Right forelimb (tissue), 1 donor: ENCODE data around the gene CHRNB1.

Source experiments
- DNase-seq: peaks from one replicate; pipeline ENCODE4 v3.0.0-alpha.2; 2018

Gene CHRNB1

GRCh38 chr17:7438656-7439460 lies 6.0 kb upstream of the CHRNB1 start:
- no peak for DNase-seq

GRCh38 chr17:7439462-7440112 lies 5.3 kb upstream of the CHRNB1 start, which contains the start of gene FGF11:
TSS of gene FGF11 (plus strand) at chr17:7439512. CDS start at chr17:7439621, 109 bp downstream.
- DNase-seq = no peak

GRCh38 chr17:7440113-7440833 lies 4.6 kb upstream of the CHRNB1 start:
- DNase-seq = peak; percentile 77

- peak; percentile 74 for DNase-seq
These were observed 4.0 kb upstream of the CHRNB1 start for GRCh38 chr17:7440834-7441195.

GRCh38 chr17:7441266-7441665 lies 3.6 kb upstream of the CHRNB1 start:
- no peak for DNase-seq

GRCh38 chr17:7442142-7442541 lies 2.7 kb upstream of the CHRNB1 start:
- no peak for DNase-seq

- no peak for DNase-seq
These were observed 1.1 kb upstream of the CHRNB1 start for GRCh38 chr17:7443499-7444485.

- DNase-seq = peak; percentile 49
These were observed 733 bp downstream of the CHRNB1 start for GRCh38 chr17:7445619-7445968.

GRCh38 chr17:7448461-7448860 lies 3.6 kb downstream of the CHRNB1 start:
- DNase-seq = no peak

- no peak for DNase-seq
These were observed 15.2 kb downstream of the CHRNB1 start for GRCh38 chr17:7459961-7460545.

- no peak for DNase-seq
These were observed 16.2 kb downstream of the CHRNB1 start for GRCh38 chr17:7460850-7461660.

- DNase-seq = no peak
These were observed 17.9 kb downstream of the CHRNB1 start for GRCh38 chr17:7462474-7463371.

GRCh38 chr17:7463372-7463846 lies 18.5 kb downstream of the CHRNB1 start:
- no peak for DNase-seq

- no peak for DNase-seq
These were observed 19.2 kb downstream of the CHRNB1 start for GRCh38 chr17:7464081-7464480.

GRCh38 chr17:7465597-7466275 lies 20.9 kb downstream of the CHRNB1 start:
- DNase-seq = no peak

GRCh38 chr17:7466318-7466638 lies 21.4 kb downstream of the CHRNB1 start:
- no peak for DNase-seq

GRCh38 chr17:7466639-7467341 lies 21.9 kb downstream of the CHRNB1 start:
- no peak for DNase-seq

- no peak for DNase-seq
These were observed 22.6 kb downstream of the CHRNB1 start for GRCh38 chr17:7467498-7467897.

- no peak for DNase-seq
These were observed 23.4 kb downstream of the CHRNB1 start for GRCh38 chr17:7468290-7468689.
